RWPE2 (cell line): ENCODE measurements around the gene GLIS2.

Source experiments
- ATAC-seq: fragments of 200-7000 bp; cut with Tn5 transposase; 3 replicates; pipeline ENCODE4 v1.9.1; 2021; ENCODE audit warnings: low read depth
- DNase-seq: peaks from one replicate; pipeline ENCODE4 v3.0.0-alpha.2; 2020; ENCODE audit warnings: low spot score
- H3K27ac ChIP-seq: fragments of 450-650 bp; 2 replicates; pipeline ENCODE4 v1.5.1; 2017; ENCODE audit warnings: mild to moderate bottlenecking; ENCODE audit not compliant: poor library complexity, severe bottlenecking
- H3K27me3 ChIP-seq: fragments of 250-450 bp; sonication (Bioruptor Pico); 2 replicates; pipeline ENCODE4 v1.5.1; 2021; ENCODE audit warnings: mild to moderate bottlenecking, moderate library complexity; ENCODE audit not compliant: insufficient read depth, poor library complexity, severe bottlenecking
- H3K36me3 ChIP-seq: fragments of 250-450 bp; sonication (Bioruptor Pico); 2 replicates; pipeline ENCODE4 v1.5.1; 2020; ENCODE audit warnings: low read depth, mild to moderate bottlenecking, moderate library complexity
- H3K4me1 ChIP-seq: fragments of 250-450 bp; sonication (Bioruptor Pico); 2 replicates; pipeline ENCODE4 v1.5.1; 2021; ENCODE audit warnings: mild to moderate bottlenecking, moderate library complexity; ENCODE audit not compliant: insufficient read depth, poor library complexity, severe bottlenecking
- H3K4me3 ChIP-seq: fragments of 250-450 bp; sonication (Bioruptor Pico); 2 replicates; pipeline ENCODE4 v1.5.1; 2021; ENCODE audit warnings: mild to moderate bottlenecking, moderate library complexity; ENCODE audit not compliant: severe bottlenecking
- H3K9me3 ChIP-seq: fragments of 250-450 bp; sonication (Bioruptor Pico); 2 replicates; pipeline ENCODE4 v1.5.1; 2021; ENCODE audit warnings: mild to moderate bottlenecking, moderate library complexity; ENCODE audit not compliant: severe bottlenecking
- CTCF ChIP-seq: fragments of 450-650 bp; IDR thresholded peaks from one replicate; pipeline ENCODE4 v1.5.1; 2017; ENCODE audit warnings: mild to moderate bottlenecking, moderate library complexity; ENCODE audit not compliant: poor library complexity, severe bottlenecking

Gene GLIS2

GRCh38 chr16:4338712-4339299 lies 22.9 kb downstream of the GLIS2 start:
- no peaks in the 10 kb centered on the region for H3K4me1 ChIP-seq
- H3K36me3 ChIP-seq = peaks cover 44% of the 10 kb centered on the region
- no peak overlapping the region for H3K27ac ChIP-seq
- DNase-seq (no peak), ATAC-seq (no peak)
- no peaks in the 10 kb centered on the region for H3K9me3 ChIP-seq
- no peak for TF ChIP-seq CTCF
- H3K4me3 ChIP-seq = no peak overlapping the region
- H3K27me3 ChIP-seq = no peaks in the 10 kb centered on the region

GRCh38 chr16:4339455-4339854 lies 23.6 kb downstream of the GLIS2 start:
- no peak for ATAC-seq
- Histone ChIP-seq H3K27ac (no peak overlapping the region), H3K9me3 (no peaks in the 10 kb centered on the region), H3K36me3 (peaks cover 40% of the 10 kb centered on the region), H3K4me1 (no peaks in the 10 kb centered on the region), H3K4me3 (no peak overlapping the region), H3K27me3 (no peaks in the 10 kb centered on the region)
- DNase-seq = no peak
- no peak for TF ChIP-seq CTCF

GRCh38 chr16:4339909-4340308 lies 24.0 kb downstream of the GLIS2 start:
- ATAC-seq (no peak), DNase-seq (no peak)
- no peaks in the 10 kb centered on the region for H3K4me1 ChIP-seq
- H3K4me3 ChIP-seq = no peak overlapping the region
- peaks cover 35% of the 10 kb centered on the region for H3K36me3 ChIP-seq
- H3K27me3 ChIP-seq = no peaks in the 10 kb centered on the region
- H3K9me3 ChIP-seq = no peaks in the 10 kb centered on the region
- H3K27ac ChIP-seq = no peak overlapping the region
- TF ChIP-seq CTCF = no peak

- Histone ChIP-seq H3K36me3 (peaks cover 30% of the 10 kb centered on the region), H3K4me1 (no peaks in the 10 kb centered on the region), H3K4me3 (no peak overlapping the region), H3K9me3 (no peaks in the 10 kb centered on the region), H3K27ac (no peak overlapping the region), H3K27me3 (no peaks in the 10 kb centered on the region)
- no peak for TF ChIP-seq CTCF
- DNase-seq (no peak), ATAC-seq (no peak)
These were observed 24.6 kb downstream of the GLIS2 start for GRCh38 chr16:4340443-4340842.

GRCh38 chr16:4341250-4341649 lies 25.4 kb downstream of the GLIS2 start:
- Histone ChIP-seq H3K4me1 (no peaks in the 10 kb centered on the region), H3K4me3 (no peak overlapping the region), H3K36me3 (peaks cover 22% of the 10 kb centered on the region), H3K9me3 (no peaks in the 10 kb centered on the region), H3K27ac (no peak overlapping the region), H3K27me3 (no peaks in the 10 kb centered on the region)
- no peak for TF ChIP-seq CTCF
- ATAC-seq (no peak), DNase-seq (no peak)
